Body of pancreas (tissue), 4 donors: ENCODE results near the gene PPP1R9A. TPM values are rescaled to one million over a fixed set of nuclear protein-coding genes. Genes with fewer than 3 reads are reported as not detected.
A peak's percentile ranks its signal among the peaks of the same experiment; 100 is the strongest.

Experiments
- ATAC-seq: fragments of 150-250 bp; one replicate; pipeline ENCODE4 v1.9.1; 2016
- DNase-seq, 4 donors: peaks; one replicate each; pipeline ENCODE4 v3.0.0-alpha.2; 2019
- H3K27ac ChIP-seq, 4 donors: fragments of 200-600 bp; sonication (generic); 1 replicate in 3 of 4; 2 replicates in 1 of 4; pipeline versions ENCODE4 v1.5.1 to v1.6.1; 2016 to 2019; ENCODE audit warnings: mild to moderate bottlenecking in 1 of 4, mixed read lengths in 1 of 4, moderate library complexity in 1 of 4
- H3K27me3 ChIP-seq, 2 donors: fragments of 200-600 bp; sonication (generic); one replicate each; pipeline ENCODE4 v1.6.0; 2016; ENCODE audit warnings: mild to moderate bottlenecking in 1 of 2
- H3K36me3 ChIP-seq, 2 donors: fragments of 200-600 bp; sonication (generic); replicated peaks in 1 of 2; 2 replicates each; pipeline ENCODE4 v1.5.1; 2016; ENCODE audit warnings: low read depth in 2 of 2; ENCODE audit not compliant: insufficient read depth in 1 of 2
- H3K4me1 ChIP-seq: fragments of 200-600 bp; sonication (generic); one replicate; pipeline ENCODE4 v1.6.0; 2016
- H3K4me3 ChIP-seq, 2 donors: fragments of 200-600 bp; sonication (generic); 1 replicate in 1 of 2; 2 replicates in 1 of 2; pipeline ENCODE4 v1.5.1; 2016 to 2019
- H3K9me3 ChIP-seq, 3 donors: fragments of 200-600 bp; sonication (generic); 1 replicate in 2 of 3; 2 replicates in 1 of 3; pipeline ENCODE4 v1.5.1; 2016
- CTCF ChIP-seq, 7 experiments: fragments of 450-650 bp in 4 of 7; fragments of 200-600 bp in 3 of 7; sonication (generic) in 3 of 7; IDR thresholded peaks; one replicate each; pipeline ENCODE4 v1.5.1; 2016 to 2019; ENCODE audit warnings: antibody characterized with exemption in 7 of 7
- POLR2A ChIP-seq, 3 donors: fragments of 450-650 bp; IDR thresholded peaks; one replicate each; pipeline ENCODE4 v1.6.1; 2016; ENCODE audit warnings: antibody characterized with exemption in 3 of 3, mild to moderate bottlenecking in 2 of 3
- WGBS, 2 donors: methylation state at CpG; one replicate each; pipeline ENCODE4 v1.1.5; 2017; 5-methylcytosine and 5-hydroxymethylcytosine counted together
- intact Hi-C: fragments of 100-400 bp; cut with DNase I; formaldehyde crosslinking; loops from one replicate; pipeline ENCODE4 v1.15.1; 2023
- total RNA-seq, 2 donors: library from RNA; depleted of rRNA; stranded (reverse); fragments of >200 nt; gene quantifications; one replicate each; pipeline ENCODE4 v1.1.0, GENCODE V29; 2016

The PPP1R9A gene
- total RNA-seq, 2 donors from 2014 or later: 16.1 to 44.2 TPM

- ATAC-seq (no peak), DNase-seq (no peak)
- peaks cover 16% of the 10 kb centered on the region for H3K4me1 ChIP-seq
- no peak overlapping the region for H3K4me3 ChIP-seq
- H3K27me3 ChIP-seq: no peaks in the 10 kb centered on the region
- H3K9me3 ChIP-seq: no peaks in the 10 kb centered on the region
- 95 to 97% methylated on average over 5 of the region's 5 CpGs for WGBS, 2 donors
- TF ChIP-seq CTCF (IDR thresholded peaks at IDR 0.05) (no peak), POLR2A (IDR thresholded peaks at IDR 0.05) (no peak)
- H3K27ac ChIP-seq: no peak overlapping the region
- H3K36me3 ChIP-seq: no peaks in the 10 kb centered on the region
- intact Hi-C loops: no loop called here
Observed at GRCh38 chr7:95101422-95101821, 194.0 kb downstream of the PPP1R9A start.

- Histone ChIP-seq H3K27me3 (no peaks in the 10 kb centered on the region), H3K4me3 (no peak overlapping the region), H3K27ac (no peak overlapping the region), H3K4me1 (peaks cover 16% of the 10 kb centered on the region), H3K9me3 (no peaks in the 10 kb centered on the region), H3K36me3 (no peaks in the 10 kb centered on the region)
- TF ChIP-seq CTCF (IDR thresholded peaks at IDR 0.05) (no peak), POLR2A (IDR thresholded peaks at IDR 0.05) (no peak)
- DNase-seq (no peak), ATAC-seq (no peak)
- intact Hi-C loops: no loop called here
- 67 to 70% methylated on average over 3 of the region's 3 CpGs for WGBS, 2 donors
Observed at GRCh38 chr7:95102662-95103061, 195.3 kb downstream of the PPP1R9A start.

GRCh38 chr7:95104739-95105138 is 197.3 kb downstream of the PPP1R9A start:
- TF ChIP-seq CTCF (IDR thresholded peaks at IDR 0.05) (no peak), POLR2A (IDR thresholded peaks at IDR 0.05) (no peak)
- WGBS, 2 donors: 10 to 13% methylated on average over 1 of the region's 1 CpG
- Histone ChIP-seq H3K36me3 (no peaks in the 10 kb centered on the region), H3K4me3 (no peak overlapping the region), H3K4me1 (peaks cover 16% of the 10 kb centered on the region), H3K9me3 (no peaks in the 10 kb centered on the region), H3K27me3 (no peaks in the 10 kb centered on the region), H3K27ac (peak overlapping the region; percentile 8 to 37 (median 18))
- intact Hi-C loops: no loop called here
- ATAC-seq: peak; percentile 48
- peak in 3 of 4 donors; percentile 22 to 55 (median 38) for DNase-seq

GRCh38 chr7:95105627-95106026 is 198.2 kb downstream of the PPP1R9A start:
- Histone ChIP-seq H3K27me3 (no peaks in the 10 kb centered on the region), H3K36me3 (no peaks in the 10 kb centered on the region), H3K4me3 (no peak overlapping the region), H3K27ac (peak overlapping the region in 2 of 4 donors; percentile 21 to 37), H3K4me1 (peaks cover 16% of the 10 kb centered on the region), H3K9me3 (no peaks in the 10 kb centered on the region)
- TF ChIP-seq POLR2A (IDR thresholded peaks at IDR 0.05): no peak
- no peak for TF ChIP-seq CTCF (IDR thresholded peaks at IDR 0.05)
- DNase-seq (no peak), ATAC-seq (no peak)
- intact Hi-C loops: no loop called here

GRCh38 chr7:95106401-95106800 is 199.0 kb downstream of the PPP1R9A start:
- DNase-seq (no peak), ATAC-seq (no peak)
- Histone ChIP-seq H3K4me1 (peaks cover 16% of the 10 kb centered on the region), H3K27me3 (no peaks in the 10 kb centered on the region), H3K36me3 (no peaks in the 10 kb centered on the region), H3K4me3 (no peak overlapping the region), H3K9me3 (no peaks in the 10 kb centered on the region), H3K27ac (no peak overlapping the region)
- TF ChIP-seq CTCF (IDR thresholded peaks at IDR 0.05) (no peak), POLR2A (IDR thresholded peaks at IDR 0.05) (no peak)
- intact Hi-C loops: no loop called here
- 95 to 98% methylated on average over 2 of the region's 2 CpGs for WGBS, 2 donors
